Lower leg skin (tissue), 4 donors: ENCODE data around the gene CPA5. TPM values are rescaled to one million over a fixed set of nuclear protein-coding genes. Genes with fewer than 3 reads are reported as not detected.

Source experiments
- DNase-seq, 2 donors: peaks; one replicate each; pipeline ENCODE4 v3.0.0-alpha.2; 2019; ENCODE audit warnings: low spot score in 2 of 2
- H3K4me3 ChIP-seq: fragments of 200-600 bp; sonication (generic); 2 replicates; pipeline ENCODE4 v1.5.1; 2017; ENCODE audit warnings: mild to moderate bottlenecking, low read depth; ENCODE audit not compliant: poor library complexity, severe bottlenecking
- POLR2A ChIP-seq, 2 donors: fragments of 450-650 bp; IDR thresholded peaks; one replicate each; pipeline ENCODE4 v1.6.1; 2016 to 2017; ENCODE audit warnings: antibody characterized with exemption in 2 of 2, mild to moderate bottlenecking in 1 of 2, moderate library complexity in 1 of 2
- WGBS, 2 donors: methylation state at CpG; one replicate each; pipeline ENCODE4 v1.1.5; 2018; 5-methylcytosine and 5-hydroxymethylcytosine counted together
- intact Hi-C: fragments of 100-400 bp; cut with DNase I; formaldehyde crosslinking; loops from one replicate; pipeline ENCODE4 v1.15.0; 2023; ENCODE audit warnings: low total_unique reads
- total RNA-seq, 4 donors: library from RNA; depleted of rRNA; stranded (reverse); fragments of >200 nt; gene quantifications; one replicate each; pipeline ENCODE4 v1.1.0, GENCODE V29; 2016
- TF ChIP-seq, protein P1 (sequence below), 3 donors: fragments of 450-650 bp; IDR thresholded peaks; one replicate each; pipeline ENCODE4 v1.5.1; 2016; ENCODE audit warnings: antibody characterized with exemption in 3 of 3, mild to moderate bottlenecking in 3 of 3, moderate library complexity in 2 of 3

CPA5 gene
- total RNA-seq, 4 donors from 2014 or later = not detected

DNA sequence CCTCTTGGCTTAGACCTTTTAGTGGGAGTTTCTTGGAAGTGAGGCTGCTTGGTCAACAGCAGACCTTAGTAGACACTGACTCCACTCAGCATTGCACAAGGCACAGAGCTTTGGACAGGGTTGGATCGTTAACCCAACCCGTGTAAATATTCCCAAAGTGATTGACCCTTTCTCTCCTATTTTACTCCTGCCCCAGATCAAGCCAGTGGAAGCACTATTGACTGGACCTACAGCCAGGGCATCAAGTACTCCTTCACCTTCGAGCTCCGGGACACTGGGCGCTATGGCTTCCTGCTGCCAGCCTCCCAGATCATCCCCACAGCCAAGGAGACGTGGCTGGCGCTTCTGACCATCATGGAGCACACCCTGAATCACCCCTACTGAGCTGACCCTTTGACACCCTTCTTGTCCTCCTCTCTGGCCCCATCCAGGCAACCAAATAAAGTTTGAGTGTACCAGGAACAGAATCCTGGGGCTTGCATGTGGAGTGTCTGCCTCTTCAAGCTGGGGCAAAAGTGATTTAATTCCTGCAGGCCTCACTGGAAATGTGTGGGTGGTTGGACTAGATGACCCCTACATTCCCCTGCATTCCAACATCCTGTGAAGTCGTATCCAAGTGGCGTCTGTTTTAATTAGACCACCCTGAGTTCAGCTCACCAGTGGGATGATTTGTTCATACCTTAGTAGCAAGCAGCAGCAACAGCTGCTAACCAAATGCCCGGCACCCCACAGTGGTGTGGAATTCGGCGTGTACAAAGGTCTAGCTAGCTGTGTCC lies 43.2 kb downstream of the CPA5 start:
- whole genome bisulfite sequencing, 2 donors = 88% methylated on average over 12 of the region's 12 CpGs
- peak in 1 of 2 donors; percentile 43 for DNase-seq
- TF ChIP-seq, protein P1, sequence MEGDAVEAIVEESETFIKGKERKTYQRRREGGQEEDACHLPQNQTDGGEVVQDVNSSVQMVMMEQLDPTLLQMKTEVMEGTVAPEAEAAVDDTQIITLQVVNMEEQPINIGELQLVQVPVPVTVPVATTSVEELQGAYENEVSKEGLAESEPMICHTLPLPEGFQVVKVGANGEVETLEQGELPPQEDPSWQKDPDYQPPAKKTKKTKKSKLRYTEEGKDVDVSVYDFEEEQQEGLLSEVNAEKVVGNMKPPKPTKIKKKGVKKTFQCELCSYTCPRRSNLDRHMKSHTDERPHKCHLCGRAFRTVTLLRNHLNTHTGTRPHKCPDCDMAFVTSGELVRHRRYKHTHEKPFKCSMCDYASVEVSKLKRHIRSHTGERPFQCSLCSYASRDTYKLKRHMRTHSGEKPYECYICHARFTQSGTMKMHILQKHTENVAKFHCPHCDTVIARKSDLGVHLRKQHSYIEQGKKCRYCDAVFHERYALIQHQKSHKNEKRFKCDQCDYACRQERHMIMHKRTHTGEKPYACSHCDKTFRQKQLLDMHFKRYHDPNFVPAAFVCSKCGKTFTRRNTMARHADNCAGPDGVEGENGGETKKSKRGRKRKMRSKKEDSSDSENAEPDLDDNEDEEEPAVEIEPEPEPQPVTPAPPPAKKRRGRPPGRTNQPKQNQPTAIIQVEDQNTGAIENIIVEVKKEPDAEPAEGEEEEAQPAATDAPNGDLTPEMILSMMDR (IDR thresholded peaks at IDR 0.05) = no peak
- no peak for TF ChIP-seq POLR2A (IDR thresholded peaks at IDR 0.05)
- intact Hi-C loops = no loop called here
- H3K4me3 ChIP-seq = no peak overlapping the region

DNA sequence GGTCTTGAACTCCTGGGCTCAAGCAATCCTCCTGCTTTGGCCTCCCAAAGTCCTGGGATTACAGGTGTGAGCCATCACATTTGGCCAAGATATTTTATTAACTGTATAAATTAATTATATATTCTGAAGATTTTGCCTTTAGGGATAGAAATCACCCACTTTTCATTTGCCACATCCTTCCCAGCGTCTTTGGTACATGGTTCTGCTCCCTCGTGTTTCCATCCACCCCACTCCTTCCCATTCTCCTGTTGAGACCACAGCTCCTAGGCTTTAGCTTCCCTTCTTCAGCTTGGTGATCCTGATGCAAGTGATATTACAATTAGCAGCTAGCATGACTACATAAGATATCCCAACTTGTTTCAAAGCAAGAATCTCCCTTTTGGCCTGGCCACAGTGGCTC lies 44.1 kb downstream of the CPA5 start:
- 72 to 95% methylated on average over 2 of the region's 2 CpGs for WGBS, 2 donors
- intact Hi-C loops = no loop called here
- DNase-seq = no peak
- TF ChIP-seq, protein P1 (IDR thresholded peaks at IDR 0.05) = no peak
- no peak for TF ChIP-seq POLR2A (IDR thresholded peaks at IDR 0.05)
- no peak overlapping the region for H3K4me3 ChIP-seq

- no peak overlapping the region for H3K4me3 ChIP-seq
- TF ChIP-seq POLR2A (IDR thresholded peaks at IDR 0.05) = no peak
- TF ChIP-seq, protein P1 (IDR thresholded peaks at IDR 0.05) = no peak
Observed at GRCh38 chr7:130390486-130390885, 45.9 kb downstream of the CPA5 start.

GRCh38 chr7:130393101-130393561 lies 48.5 kb downstream of the CPA5 start:
- no peak for DNase-seq
- 25 to 43% methylated on average over 5 of the region's 5 CpGs for WGBS, 2 donors
- H3K4me3 ChIP-seq = no peak overlapping the region
- TF ChIP-seq, protein P1 (IDR thresholded peaks at IDR 0.05) = no peak
- TF ChIP-seq POLR2A (IDR thresholded peaks at IDR 0.05) = no peak
- intact Hi-C loops = no loop called here

More at GRCh38 chr7:130390486-130390885, 45.9 kb downstream of the CPA5 start:
- no peak for DNase-seq
- intact Hi-C loops = no loop called here
- WGBS, 2 donors = 58 to 90% methylated on average over 1 of the region's 1 CpG

GRCh38 chr7:130393841-130394411 lies 49.3 kb downstream of the CPA5 start:
- DNase-seq = no peak
- TF ChIP-seq, protein P1 (IDR thresholded peaks at IDR 0.05) = no peak
- TF ChIP-seq POLR2A (IDR thresholded peaks at IDR 0.05) = no peak
- intact Hi-C loops = no loop called here
- 71 to 80% methylated on average over 10 of the region's 10 CpGs for WGBS, 2 donors
- no peak overlapping the region for H3K4me3 ChIP-seq
